ENCODE results near the gene SMAD6. TPM values are rescaled to one million over a fixed set of nuclear protein-coding genes. Genes with fewer than 3 reads are reported as not detected.
A peak's percentile ranks its signal among the peaks of the same experiment; 100 is the strongest.

SMAD6 gene
- total RNA-seq, 1 donor from 2014 or later, result 2.7 TPM

DNA sequence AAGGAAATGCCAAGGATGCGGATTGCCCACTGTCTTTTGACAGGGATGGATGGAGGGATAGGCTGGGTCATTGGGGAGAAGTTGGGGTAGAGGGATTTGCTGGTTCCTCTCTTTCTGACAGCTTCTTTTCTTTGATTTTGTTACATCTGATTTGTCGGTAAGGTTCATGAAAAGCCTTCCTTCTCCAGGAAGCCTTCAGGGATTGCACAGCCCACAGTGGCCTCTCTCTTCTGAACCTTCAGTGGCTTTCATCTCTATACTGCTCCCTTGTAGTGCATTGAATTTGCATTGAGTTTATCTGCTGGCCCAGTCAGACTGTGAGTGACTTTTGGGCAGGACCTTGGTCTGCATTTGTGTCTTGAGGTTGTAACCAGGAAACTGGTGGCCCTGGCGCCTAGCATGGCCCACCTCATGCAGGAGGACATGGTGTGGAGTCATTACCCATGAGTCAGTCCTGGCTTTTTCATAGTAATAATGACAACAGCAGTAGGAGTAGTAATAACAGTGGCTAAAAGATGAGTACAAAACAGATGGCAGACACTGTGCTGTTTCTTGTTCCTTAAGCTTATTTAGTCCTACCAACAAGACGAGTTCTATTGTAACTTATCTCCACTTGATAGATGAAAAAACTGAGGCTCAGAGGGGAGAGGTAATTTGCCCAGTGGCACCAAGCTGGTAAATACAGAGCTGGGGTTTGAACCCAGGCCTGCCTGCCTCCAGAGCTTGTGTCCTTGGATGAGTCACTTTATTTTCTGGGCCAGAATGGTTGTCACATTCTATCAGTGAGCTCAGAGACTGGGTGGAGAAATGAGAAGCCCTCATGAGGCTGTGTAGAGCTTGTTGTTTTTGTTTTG lies 28.4 kb downstream of the SMAD6 start:
- H3K79me2 ChIP-seq (ENCODE audit: insufficient read depth, low read length), result peaks cover 11% of the 10 kb centered on the region
- peaks cover 1% of the 10 kb centered on the region for H3K9me3 Mint-ChIP-seq (ENCODE audit: unreplicated experiment)
- DNase-seq (ENCODE audit: low read depth) (peak; percentile 67), FAIRE-seq (peak; percentile 72)
- H3K4me1 ChIP-seq (ENCODE audit: insufficient read depth, low read length), result peaks cover 25% of the 10 kb centered on the region
- no peak overlapping the region for H3K27ac Mint-ChIP-seq (ENCODE audit: unreplicated experiment)
- no peaks in the 10 kb centered on the region for H3K36me3 ChIP-seq (ENCODE audit: insufficient read depth, low read length)
- H3K36me3 Mint-ChIP-seq (ENCODE audit: low read depth, unreplicated experiment), result peaks cover 6% of the 10 kb centered on the region
- no peaks in the 10 kb centered on the region for H3K9me3 ChIP-seq (ENCODE audit: insufficient read depth, low read depth, low read length)
- no peak overlapping the region for H2AFZ ChIP-seq (ENCODE audit: low read depth, low read length)
- peaks cover 17% of the 10 kb centered on the region for H3K27me3 Mint-ChIP-seq (ENCODE audit: low read depth, unreplicated experiment)
- H3K4me3 ChIP-seq (ENCODE audit: insufficient read depth, low read depth, low read length), result no peak overlapping the region
- no peak overlapping the region for H3K4me3 Mint-ChIP-seq (ENCODE audit: unreplicated experiment)
- H3K4me2 ChIP-seq (ENCODE audit: low read length), result peak overlapping the region; percentile 83
- H3K27me3 ChIP-seq (ENCODE audit: insufficient read depth, low read length), result no peaks in the 10 kb centered on the region
- peaks cover 6% of the 10 kb centered on the region for H3K4me1 Mint-ChIP-seq (ENCODE audit: low read depth, unreplicated experiment)
- H4K20me1 ChIP-seq (ENCODE audit: insufficient read depth, low read length), result peaks cover 5% of the 10 kb centered on the region
- H3K27ac ChIP-seq (ENCODE audit: low read depth, low read length), result peak overlapping the region; percentile 28
- no peak for TF ChIP-seq CTCF (IDR thresholded peaks at IDR 0.05; ENCODE audit: insufficient read depth, low read depth, low read length)
- no peak for TF ChIP-seq EZH2 (IDR thresholded peaks at IDR 0.05; ENCODE audit: insufficient read depth, low read length)
- H3K9ac ChIP-seq (ENCODE audit: low read length), result peak overlapping the region; percentile 75

DNA sequence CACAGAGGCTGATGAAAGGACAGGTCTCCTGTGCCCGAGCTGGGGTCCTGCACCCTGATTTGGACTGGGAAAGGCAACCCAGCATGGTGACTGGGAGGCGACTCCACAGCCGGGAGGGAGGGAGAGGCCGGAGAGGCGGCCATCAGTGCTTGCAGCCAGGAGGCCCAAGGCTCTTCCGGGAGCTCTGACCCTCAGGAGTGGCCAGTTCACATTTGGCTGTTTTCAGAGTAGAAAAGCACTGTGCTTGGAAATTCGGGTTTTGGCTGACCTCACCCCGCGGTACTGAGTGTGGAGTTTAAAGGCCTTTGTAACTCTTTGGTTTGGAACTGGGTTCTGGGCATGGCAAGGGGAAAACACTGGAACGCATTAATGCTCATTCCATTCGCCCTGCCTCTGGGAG lies 31.9 kb downstream of the SMAD6 start:
- no peak for DNase-seq (ENCODE audit: low read depth)
- peaks cover 10% of the 10 kb centered on the region for H4K20me1 ChIP-seq (ENCODE audit: insufficient read depth, low read length)
- no peak overlapping the region for H3K9ac ChIP-seq (ENCODE audit: low read length)
- Mint-ChIP-seq H3K9me3 (ENCODE audit: unreplicated experiment) (no peaks in the 10 kb centered on the region), H3K36me3 (ENCODE audit: low read depth, unreplicated experiment) (no peaks in the 10 kb centered on the region), H3K27me3 (ENCODE audit: low read depth, unreplicated experiment) (peaks cover 2% of the 10 kb centered on the region), H3K27ac (ENCODE audit: unreplicated experiment) (no peak overlapping the region), H3K4me1 (ENCODE audit: low read depth, unreplicated experiment) (peaks cover 6% of the 10 kb centered on the region), H3K4me3 (ENCODE audit: unreplicated experiment) (no peak overlapping the region)
- no peak overlapping the region for H2AFZ ChIP-seq (ENCODE audit: low read depth, low read length)
- TF ChIP-seq EZH2 (IDR thresholded peaks at IDR 0.05; ENCODE audit: insufficient read depth, low read length) (no peak), CTCF (IDR thresholded peaks at IDR 0.05; ENCODE audit: insufficient read depth, low read depth, low read length) (no peak)
- no peak for FAIRE-seq
- no peaks in the 10 kb centered on the region for H3K27me3 ChIP-seq (ENCODE audit: insufficient read depth, low read length)
- no peaks in the 10 kb centered on the region for H3K9me3 ChIP-seq (ENCODE audit: insufficient read depth, low read depth, low read length)
- peaks cover 20% of the 10 kb centered on the region for H3K79me2 ChIP-seq (ENCODE audit: insufficient read depth, low read length)
- no peaks in the 10 kb centered on the region for H3K36me3 ChIP-seq (ENCODE audit: insufficient read depth, low read length)
- H3K4me3 ChIP-seq (ENCODE audit: insufficient read depth, low read depth, low read length), result no peak overlapping the region
- no peak overlapping the region for H3K4me2 ChIP-seq (ENCODE audit: low read length)
- H3K4me1 ChIP-seq (ENCODE audit: insufficient read depth, low read length), result peaks cover 31% of the 10 kb centered on the region
- H3K27ac ChIP-seq (ENCODE audit: low read depth, low read length), result no peak overlapping the region

Measured in astrocyte (in vitro differentiated cells and primary cell).